ENCODE measurements around the gene ZFP69.

The ZFP69 gene

GRCh38 chr1:40476924-40477677 lies at the start of gene ZFP69:
ZFP69 (plus strand) TSS chr1:40477290; CDS start chr1:40479362, 2,072 bp downstream.
- peak within 1 kb of the TSS; percentile 70 to 75 for H3K4me3 ChIP-seq (replicated peaks in 1 of 2; ENCODE audit: low read depth in 2 of 2, low read length in 2 of 2)
- DNase-seq (ENCODE audit: low read depth in 2 of 2), result peak; percentile 63 to 75
- no peak for TF ChIP-seq CTCF (IDR thresholded peaks at IDR 0.05; ENCODE audit: low read depth, low read length)

GRCh38 chr1:40431385-40431784 lies 45.7 kb upstream of the ZFP69 start:
- TF ChIP-seq CTCF (IDR thresholded peaks at IDR 0.05; ENCODE audit: low read depth, low read length), result no peak
- DNase-seq (ENCODE audit: low read depth in 2 of 2), result no peak
- H3K4me3 ChIP-seq (replicated peaks in 1 of 2; ENCODE audit: low read depth in 2 of 2, low read length in 2 of 2), result no peak overlapping the region

- TF ChIP-seq CTCF (IDR thresholded peaks at IDR 0.05; ENCODE audit: low read depth, low read length), result no peak
- DNase-seq (ENCODE audit: low read depth in 2 of 2), result peak in 1 of 2 donors; percentile 64
- no peak overlapping the region for H3K4me3 ChIP-seq (replicated peaks in 1 of 2; ENCODE audit: low read depth in 2 of 2, low read length in 2 of 2)
These were observed 44.3 kb upstream of the ZFP69 start for GRCh38 chr1:40432644-40433390.

- H3K4me3 ChIP-seq (replicated peaks in 1 of 2; ENCODE audit: low read depth in 2 of 2, low read length in 2 of 2), result no peak overlapping the region
- DNase-seq (ENCODE audit: low read depth in 2 of 2), result peak; percentile 16 to 68
- no peak for TF ChIP-seq CTCF (IDR thresholded peaks at IDR 0.05; ENCODE audit: low read depth, low read length)
These were observed 41.6 kb upstream of the ZFP69 start for GRCh38 chr1:40435471-40435870.

GRCh38 chr1:40435876-40436275 lies 41.2 kb upstream of the ZFP69 start:
- DNase-seq (ENCODE audit: low read depth in 2 of 2), result peak; percentile 31 to 37
- no peak overlapping the region for H3K4me3 ChIP-seq (replicated peaks in 1 of 2; ENCODE audit: low read depth in 2 of 2, low read length in 2 of 2)
- no peak for TF ChIP-seq CTCF (IDR thresholded peaks at IDR 0.05; ENCODE audit: low read depth, low read length)

- peak; percentile 46 to 52 for DNase-seq (ENCODE audit: low read depth in 2 of 2)
- no peak overlapping the region for H3K4me3 ChIP-seq (replicated peaks in 1 of 2; ENCODE audit: low read depth in 2 of 2, low read length in 2 of 2)
- TF ChIP-seq CTCF (IDR thresholded peaks at IDR 0.05; ENCODE audit: low read depth, low read length), result peak; percentile 71
These were observed 38.6 kb upstream of the ZFP69 start for GRCh38 chr1:40438391-40439015.
